Bone marrow (tissue), 2 donors: ENCODE results near the gene NKG7.
"Not testable (repeated sequence)": the region's sequence is repeated elsewhere in the genome, so short reads cannot be mapped to it uniquely, and the experiment has no call there.

Source experiments
- DNase-seq, 2 donors: peaks; one replicate each; lab custom pipeline; 2025; lab: John Stamatoyannopoulos, UW

Gene NKG7, protein sequence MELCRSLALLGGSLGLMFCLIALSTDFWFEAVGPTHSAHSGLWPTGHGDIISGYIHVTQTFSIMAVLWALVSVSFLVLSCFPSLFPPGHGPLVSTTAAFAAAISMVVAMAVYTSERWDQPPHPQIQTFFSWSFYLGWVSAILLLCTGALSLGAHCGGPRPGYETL

DNA sequence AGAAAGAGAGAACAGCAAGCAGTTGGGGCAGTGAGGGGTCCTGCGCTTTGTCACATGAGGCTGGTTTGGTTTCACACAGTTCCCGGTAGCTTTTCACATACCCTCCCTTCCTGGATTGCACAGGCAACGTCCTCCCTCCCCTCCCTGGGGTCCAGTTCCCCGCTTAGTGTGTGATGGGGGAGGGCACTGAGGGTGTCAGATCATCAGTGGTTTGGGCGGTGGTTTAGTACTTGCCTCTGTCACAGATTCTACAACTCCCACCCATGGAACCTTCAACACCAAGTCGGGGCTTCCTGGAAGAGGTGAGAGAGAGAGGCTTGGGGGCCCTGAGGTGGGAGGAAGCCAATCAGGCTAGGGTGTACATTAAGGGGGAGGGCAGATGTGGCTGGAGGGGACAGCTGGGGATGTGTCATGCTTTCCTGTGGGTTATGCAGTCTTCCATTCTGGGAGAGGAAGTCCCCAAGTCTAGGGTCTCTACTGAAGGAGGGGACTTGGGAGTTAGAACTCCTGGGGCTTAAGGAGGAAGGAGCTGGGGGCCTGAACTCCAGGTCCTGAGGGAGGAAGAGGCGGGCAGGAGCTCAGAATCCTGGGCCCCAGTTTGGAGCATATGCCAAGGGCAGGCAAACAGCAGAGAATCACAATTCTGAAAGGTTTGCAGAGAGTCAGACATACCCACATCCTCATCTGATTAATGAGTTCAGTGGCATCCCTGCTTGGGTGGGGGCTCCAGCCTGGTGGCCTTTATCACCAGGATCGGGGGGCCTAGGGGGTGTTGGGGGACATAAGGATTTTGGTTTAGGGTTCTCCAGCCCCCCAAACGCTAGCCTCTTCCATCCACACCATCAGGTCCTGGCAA is at the start of gene NKG7:
Gene NKG7, minus strand, starts transcription at position 6 of the 856 bp plus-strand sequence. CDS start 119 bp downstream, outside the sequence.
- peak; percentile 29 to 99 for DNase-seq

DNA sequence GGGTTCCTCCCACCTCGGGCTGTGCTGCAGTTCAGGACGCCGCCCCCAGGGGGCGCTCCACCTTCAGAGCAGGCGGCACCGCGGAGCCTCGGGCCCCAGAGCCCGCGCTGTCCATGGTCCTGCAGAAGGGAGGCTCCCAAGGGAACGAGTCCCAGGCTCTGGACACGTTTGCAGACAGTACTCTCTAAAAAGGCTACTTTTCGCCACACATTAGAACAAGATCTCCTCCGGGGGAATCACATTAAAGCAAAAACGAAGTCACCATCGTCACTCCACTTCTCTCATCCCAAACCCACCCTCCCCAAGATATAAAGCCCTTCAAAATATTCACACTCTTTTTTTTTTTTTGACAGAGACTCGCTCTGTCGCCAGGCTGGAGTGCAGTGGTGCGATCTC is 49.6 kb upstream of the NKG7 start:
- DNase-seq: peak; percentile 69 to 80

DNA sequence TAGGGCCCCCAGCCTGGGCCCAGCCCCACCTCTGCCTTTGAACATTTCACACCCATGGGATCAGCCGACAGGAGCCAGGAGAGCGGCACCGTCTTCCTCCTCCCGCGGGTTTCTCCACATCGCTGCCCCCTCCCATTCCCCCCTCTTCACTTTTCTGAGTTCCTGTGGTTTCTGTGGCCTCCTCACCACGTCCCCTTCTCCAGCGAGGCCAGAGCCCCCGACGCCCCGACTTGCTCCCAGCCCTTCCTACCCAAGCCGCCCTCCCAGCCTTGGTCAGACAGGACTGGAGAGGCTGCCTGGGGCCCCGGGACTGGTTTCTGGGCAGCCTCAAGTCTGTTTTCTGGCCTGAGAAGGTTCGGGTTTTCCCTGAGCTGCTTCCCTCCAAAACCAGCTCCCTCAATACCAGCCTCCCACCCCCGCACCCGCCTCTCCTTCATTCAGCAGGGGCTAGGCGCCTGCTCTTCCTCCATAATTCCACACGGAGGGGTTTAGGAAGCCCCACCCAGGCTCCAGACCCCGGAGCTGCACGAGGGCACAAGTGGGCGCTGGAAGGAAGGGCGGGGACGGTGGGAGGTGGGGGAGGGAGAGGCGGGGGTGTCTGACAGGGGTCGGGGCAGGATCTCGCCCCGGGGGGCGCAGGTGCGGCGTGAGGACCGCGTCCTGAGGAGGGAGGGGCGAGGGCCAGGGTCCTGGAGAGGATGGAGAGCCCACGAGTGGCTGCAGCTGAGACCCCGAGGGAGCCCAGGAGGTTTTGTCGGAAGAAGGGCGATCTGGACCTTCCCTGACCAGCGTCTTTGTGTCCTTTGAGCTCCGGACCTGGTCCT is 49.0 kb upstream of the NKG7 start:
- no peak for DNase-seq

DNA sequence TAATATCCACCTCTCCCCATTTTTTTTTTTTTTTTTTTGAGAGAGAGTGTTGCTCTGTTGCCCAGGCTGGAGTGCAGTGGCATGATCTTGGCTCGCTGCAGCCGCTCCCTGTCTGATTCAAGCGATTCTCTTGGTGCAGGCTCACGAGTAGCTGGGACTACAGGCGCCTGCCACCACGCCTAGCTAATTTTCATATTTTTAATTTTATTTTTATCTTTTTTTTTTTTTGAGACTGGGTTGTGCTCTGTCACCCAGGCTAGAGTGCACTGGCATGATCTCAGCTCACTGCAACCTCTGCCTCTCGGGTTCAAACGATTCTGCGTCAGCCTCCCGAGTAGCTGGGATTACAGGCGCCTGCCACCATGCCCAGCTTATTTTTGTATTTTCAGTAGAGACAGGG is 48.1 kb upstream of the NKG7 start:
- not testable (repeated sequence) for DNase-seq

DNA sequence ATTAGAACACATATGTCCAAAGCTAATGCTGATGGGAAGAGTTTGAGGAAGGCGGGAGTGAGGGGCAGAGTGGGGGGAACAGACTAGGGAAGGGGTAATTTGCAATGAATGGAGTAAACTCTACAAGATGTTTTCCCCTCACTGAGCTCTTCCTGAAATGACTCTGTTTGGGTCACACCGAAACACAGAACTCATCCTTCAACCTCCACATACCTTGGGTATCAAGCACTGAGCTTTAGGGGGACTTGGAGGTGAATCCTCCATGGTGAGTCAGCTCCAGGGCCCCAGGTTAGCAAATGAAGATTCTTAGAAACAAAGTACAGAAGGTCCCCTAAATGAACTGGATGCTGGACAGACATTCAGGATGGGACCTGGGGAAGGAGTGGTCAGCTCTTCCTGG is 46.3 kb upstream of the NKG7 start:
- no peak for DNase-seq

DNA sequence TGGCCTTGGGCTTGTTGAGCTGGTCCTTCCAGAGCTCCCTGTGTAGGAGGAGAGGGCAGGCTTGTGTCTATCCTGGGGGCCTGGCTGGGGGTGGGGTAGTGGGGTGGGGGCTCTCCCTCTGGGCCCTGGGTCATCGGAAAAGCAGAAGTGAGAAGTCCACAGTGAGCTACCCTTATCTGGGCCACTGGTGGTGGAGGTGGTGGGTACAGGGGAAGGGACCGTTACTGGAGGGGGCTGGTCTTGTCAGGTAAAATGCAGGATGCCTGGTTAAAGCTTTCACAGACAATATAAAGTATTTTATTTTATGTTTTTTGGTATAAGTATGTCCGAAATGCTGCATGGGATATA is 45.3 kb upstream of the NKG7 start:
- no peak for DNase-seq

DNA sequence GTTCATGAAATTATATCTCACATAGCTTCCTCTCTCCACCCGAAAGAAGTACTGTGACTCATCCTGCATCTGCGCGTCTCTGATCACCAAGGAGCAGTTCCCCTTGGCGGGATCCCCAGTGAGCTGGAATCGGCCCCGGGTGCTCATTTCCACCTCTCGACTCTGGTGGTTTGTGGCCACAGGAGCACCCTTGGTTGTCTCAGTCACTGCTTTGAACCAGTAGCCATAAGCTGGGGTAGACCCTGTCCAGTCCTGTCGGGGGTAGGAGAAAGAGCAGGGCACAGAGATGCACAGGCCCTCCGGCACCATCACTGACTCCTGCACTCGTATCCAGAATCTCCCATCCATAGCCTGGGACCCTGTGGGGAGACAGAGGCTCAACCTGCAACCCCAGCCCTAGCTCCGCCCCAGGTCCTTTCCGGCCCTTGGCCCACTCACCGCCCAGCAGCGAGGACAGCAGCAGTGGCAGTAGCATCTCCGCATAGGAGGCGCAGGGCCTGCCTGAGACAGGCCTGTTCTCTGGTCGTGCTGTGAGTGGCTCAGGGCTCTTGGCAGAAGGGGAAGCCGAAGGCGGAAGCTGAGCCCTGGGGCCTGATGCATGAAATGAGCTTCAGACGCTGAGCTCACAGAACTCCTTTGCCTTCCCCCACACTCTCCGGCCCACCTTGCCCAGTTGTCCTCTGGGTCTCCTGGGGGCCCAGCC is 44.8 kb upstream of the NKG7 start, which contains the start of gene SIGLEC10:
Gene SIGLEC10, minus strand, starts transcription at position 536 of the 703 bp plus-strand sequence. Its CDS starts 61 bp downstream, at position 475.
- DNase-seq: peak; percentile 49 to 78

DNA sequence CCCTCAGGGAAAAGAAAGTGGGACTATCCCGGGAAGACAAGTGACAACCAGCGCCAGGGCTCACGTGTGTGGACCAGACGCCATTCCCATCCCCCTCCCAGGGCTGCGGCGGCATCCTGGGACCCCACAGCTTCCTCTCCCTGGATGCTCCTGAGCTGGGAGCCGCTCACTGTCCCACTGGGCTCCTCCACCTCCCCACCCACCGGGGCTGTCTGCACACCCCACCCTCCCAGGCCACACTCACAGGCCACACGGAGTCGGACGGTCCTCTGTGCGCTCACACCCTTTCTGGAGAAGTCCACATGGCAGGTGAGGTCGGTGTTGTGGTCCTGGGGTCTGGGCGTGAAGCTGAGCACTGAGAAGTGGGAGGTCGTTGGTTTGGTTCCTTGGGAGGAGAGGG is 44.0 kb upstream of the NKG7 start:
- not testable (repeated sequence) for DNase-seq

DNA sequence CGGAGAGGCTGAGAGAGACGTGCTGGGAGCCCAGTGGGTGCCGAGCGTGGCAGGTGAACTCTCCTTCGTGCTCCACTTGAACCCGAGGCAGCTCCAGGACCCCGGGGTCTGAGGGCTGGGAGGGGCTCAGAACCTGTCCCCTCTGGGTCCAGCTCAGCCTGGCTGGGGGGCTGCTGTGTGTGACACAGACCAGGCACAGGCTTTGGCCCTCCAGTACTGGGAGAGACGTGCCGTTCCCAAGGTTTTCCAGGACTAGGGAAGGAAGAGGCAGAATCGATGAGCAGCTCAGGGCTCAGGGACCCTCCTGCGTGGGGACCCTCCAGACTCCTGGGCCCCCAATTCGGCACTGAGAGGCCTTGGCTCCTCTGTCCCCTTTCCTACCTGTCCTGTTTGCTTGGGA is 42.7 kb upstream of the NKG7 start:
- DNase-seq: no peak

DNA sequence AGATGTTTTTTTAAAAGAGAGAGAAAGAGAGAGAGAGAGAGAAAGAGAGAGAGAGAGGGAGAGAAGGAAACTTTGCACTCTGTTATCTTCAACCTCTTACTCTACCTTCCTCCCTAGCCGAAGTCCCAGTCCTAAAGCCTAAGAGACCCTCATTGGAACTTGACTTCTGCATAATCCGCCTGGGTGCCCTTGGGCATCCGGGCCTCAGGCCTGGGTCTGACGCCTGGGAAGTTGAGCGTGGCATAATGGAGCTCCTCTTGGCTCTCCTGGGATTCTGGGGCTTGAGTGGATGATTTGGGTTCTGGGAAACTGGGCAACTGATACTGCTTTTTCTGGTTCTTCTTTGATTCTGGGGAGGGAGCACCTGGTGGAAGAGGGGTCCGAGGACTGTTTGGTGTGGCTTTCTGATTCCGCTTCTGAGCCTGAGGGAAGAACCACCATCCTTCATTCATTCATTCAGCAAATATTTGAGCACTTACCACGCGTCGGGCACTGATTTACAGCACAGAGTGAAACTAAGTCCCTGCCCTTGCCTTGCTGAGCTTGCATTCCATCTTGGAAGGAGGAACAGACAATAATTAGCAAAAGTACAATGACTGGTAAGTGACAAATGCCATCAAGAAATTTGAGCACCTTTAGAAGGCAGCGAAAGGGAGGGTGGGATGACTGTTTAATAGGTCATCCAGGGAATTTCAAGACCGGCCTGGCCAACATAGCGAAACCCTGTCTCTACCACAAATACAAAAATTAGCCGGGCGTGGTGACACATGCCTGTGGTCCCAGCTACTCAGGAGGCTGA is 38.7 kb upstream of the NKG7 start:
- no peak for DNase-seq

DNA sequence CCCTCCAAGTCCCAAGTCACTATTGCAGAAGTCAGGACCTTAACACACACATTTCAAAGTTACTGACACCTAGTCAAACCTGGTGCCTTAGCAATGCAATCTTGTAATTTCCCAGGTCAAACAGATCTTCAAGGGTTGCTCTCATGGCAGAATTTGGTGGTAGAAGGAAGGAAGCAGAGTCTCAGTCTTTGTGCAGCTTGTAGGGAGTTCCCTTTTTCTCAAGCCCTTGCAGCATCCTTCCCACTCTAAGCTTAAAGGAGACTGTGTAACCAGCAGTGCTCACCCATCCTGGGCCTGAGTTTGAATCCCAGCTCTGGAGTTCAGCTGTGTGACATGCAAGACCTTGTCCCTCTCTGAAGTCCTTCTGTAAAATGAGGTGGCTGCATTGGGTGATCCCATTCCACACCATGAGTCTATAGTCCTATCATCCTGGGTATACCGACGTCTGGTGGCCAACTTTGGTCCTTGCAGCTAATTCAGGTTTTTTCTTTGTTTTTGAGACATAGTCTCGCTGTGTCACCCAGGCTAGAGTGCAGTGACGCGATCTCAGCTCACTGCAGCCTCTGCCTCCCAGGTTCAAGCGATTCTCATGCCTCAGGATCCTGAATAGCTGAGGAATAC is 35.2 kb upstream of the NKG7 start:
- peak; percentile 57 to 65 for DNase-seq

DNA sequence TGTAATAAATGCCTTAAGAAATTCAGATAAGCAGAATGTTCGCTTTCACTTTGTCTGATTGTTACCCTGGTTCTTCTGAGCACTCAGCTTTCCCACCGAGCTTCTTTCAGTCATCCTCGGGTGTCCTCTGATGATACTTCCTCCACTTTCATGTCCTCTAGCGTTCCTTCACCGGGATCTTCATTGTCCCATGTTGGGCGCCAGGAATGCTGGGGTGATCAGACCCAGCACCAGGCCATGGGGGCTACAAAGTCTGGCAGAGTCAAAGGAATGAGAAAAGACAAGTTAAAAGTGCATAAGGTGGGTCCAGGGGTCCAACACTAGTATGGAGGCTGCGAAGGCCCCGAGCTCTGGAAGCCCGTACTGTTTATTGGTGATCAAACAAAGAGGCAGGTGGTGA is 29.7 kb upstream of the NKG7 start:
- DNase-seq: no peak

DNA sequence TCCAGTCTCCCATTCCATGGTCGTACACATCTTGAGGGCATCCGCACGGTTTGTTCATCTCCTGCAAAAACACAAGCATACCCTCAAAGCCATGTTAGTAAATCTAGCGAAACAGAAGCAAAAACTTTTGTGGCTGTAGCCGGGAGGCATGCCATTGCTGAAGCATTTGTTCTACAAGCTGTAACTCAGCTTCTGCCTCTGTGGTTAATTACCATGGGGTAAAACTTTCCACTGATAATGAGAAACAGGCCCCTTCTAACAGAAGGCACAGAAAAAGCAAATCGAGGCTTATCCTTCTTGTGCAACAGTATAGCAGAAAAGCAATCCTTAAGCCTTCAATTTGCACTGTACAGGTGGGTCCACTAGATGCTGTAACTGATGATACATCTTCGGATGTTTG is 27.5 kb upstream of the NKG7 start:
- DNase-seq: not testable (repeated sequence)

DNA sequence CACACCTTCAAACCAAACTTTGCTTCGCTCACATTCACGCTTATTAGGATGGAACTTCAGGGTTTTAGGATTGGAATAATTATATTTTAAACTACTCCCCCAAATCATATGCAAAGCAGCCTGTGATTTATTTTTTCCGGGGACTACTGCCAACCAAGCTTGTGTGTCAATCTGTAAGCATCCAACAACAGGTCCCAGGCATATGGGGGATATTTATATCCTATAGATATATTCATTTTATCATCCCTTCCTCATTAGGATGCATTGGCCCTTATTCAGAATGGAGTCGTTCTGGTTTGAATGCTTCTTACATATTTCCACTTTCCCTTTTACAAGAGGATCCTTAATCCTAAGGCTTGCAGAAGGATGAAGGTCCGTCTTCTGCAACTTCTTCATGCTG is 26.8 kb upstream of the NKG7 start:
- no peak for DNase-seq

DNA sequence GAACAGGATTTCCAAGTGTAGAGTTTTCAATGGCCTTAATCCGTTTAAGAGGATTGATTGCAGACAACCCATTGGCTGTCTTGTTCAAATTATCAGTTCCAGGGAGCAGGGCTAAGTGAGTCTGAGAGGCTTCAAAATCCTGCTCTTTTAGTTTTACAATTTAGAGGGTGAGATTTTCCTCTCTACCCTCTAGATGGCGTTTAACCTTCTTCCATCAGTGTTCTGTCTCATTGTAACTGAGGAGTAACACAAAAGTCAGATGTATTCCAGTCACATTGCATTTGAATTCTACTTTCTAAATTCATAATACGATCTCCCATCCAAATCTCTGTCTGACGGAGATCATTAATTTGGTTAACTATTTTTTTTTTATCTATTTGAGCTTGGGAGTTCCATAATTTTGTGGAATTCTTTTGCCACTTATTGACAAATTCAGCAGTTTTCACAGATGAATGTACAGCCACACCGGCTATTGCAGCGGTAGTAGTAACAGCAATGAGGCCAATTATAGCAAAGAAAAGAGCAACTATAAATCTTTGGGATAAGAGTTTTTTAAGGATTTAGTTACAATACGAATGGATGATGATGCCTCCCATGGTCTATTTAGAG is 25.7 kb upstream of the NKG7 start:
- peak in 1 of 2 donors; percentile 25 for DNase-seq

DNA sequence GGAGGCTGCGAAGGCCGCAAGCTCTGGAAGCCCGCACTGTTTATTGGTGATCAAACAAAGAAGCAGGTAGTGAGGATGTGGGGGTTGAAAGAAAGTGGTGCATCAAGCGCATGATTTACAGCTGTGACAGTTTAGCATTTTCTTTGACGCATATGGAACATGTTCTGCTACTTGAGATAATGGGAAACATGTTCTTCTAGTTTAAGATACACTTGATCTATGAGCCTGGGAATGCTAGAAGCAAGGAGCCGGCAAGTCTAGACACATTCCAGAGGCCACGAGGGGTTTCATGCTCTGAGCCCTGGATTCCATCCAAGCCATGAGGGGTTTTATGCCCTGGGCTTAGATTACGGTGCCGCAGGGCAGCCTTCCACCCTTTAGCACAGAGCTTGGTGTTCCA is 25.0 kb upstream of the NKG7 start:
- not testable (repeated sequence) for DNase-seq

DNA sequence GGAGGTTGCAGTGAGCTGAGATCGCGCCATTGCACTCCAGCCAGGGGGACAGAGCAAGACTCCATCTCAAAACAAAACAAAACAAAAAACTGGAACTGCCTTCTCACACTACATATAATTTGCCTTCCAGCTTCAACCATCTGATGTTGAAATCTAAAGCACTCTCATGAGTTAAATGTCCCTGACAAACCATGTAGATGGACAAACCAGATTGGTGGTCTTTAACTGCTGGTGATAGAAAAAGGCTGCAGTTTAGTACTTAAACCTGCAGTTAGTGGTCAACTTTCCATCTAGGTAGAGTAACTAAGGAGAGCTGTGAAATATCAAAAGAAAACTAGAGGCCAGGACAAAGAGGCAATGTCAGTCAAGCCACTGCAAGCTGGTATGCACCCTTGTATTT is 23.7 kb upstream of the NKG7 start:
- DNase-seq: no peak

DNA sequence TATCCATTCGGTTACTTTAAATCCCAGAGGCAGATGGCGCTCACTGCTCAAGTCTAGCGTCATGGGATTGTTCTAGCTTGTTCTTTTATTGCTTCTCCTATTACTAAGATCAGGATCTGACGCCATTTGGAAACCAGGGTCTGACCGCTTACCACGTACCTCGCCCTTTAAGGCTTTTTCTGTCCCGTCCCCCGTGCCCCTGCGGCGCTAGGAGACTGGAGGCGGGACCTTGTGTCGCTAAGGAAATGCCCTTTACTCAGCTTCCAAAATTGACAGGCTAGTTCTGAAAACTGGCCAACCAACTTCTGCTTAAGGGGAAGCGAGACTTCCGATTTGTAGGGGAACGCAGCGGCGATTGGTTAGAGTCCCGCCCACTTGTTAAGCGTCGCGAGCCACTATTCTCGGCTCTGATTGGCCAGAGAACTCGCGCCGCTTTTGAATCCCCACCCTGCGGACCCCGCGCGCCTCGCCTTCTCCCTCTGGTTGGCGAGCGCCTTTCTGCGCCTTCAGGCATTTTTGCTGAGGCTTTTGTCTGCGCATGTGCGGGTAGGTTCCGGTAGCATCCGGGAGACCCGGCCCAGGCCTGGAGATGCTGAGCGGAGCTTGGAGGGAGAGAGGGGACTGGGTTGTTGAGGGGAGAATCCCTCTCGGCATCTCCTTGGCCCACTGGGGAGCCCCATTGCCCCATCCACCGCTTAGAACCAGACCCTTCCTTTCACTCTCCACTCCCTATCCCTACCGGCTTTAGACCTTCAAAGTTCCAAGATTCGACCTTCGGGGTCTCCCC is 21.8 kb upstream of the NKG7 start:
- peak; percentile 87 to 97 for DNase-seq

DNA sequence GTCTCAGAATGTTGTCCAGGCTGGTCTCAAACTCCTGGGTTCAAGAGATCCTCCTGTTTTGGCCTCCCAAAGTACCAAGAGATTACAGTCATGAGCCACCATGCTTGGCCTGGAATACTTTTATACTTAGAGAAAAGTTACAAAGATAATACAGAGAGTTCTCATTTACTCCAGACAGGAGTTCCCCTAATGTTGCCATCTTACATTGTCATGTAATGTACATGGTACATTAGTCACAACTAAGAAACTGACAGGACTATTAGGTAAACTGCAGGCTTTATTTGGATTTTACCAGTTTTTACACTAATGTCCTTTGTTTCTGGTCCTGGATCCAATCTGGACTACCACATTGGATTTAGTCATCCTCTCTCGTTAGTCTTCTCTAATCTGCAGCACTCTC is 20.2 kb upstream of the NKG7 start:
- no peak for DNase-seq
